HG02798 (cell line): ENCODE results near the gene PLEKHN1.

Experiments
- ATAC-seq: cut with Tn5 transposase; IDR thresholded peaks from one replicate; pipeline ENCODE4 v1.9.1; 2021; ENCODE audit warnings: mild to moderate bottlenecking; ENCODE audit not compliant: unreplicated experiment, poor library complexity

PLEKHN1 gene

GRCh38 chr1:1020415-1021009, 54.2 kb downstream of the PLEKHN1 start:
- ATAC-seq, result peak; percentile 13

- no peak for ATAC-seq
These were observed 55.0 kb downstream of the PLEKHN1 start for GRCh38 chr1:1021010-1021919.

DNA sequence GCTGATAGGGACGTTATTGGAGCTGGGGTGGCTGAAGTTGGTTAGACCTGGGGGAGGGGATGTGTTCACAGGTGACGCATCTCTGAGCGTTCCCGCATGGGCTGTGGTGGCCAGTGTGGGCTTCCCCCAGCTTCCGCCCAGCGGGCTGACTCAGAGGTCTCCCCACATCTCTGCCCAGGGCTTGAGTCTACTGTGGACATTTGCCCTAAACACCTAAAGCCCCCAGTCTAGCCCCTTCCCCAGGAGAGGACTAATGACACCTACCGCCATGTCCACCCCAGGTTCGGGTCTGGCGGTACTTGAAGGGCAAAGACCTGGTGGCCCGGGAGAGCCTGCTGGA, 55.6 kb downstream of the PLEKHN1 start:
- ATAC-seq, result no peak

GRCh38 chr1:1022302-1023009, 56.2 kb downstream of the PLEKHN1 start:
- ATAC-seq, result no peak

DNA sequence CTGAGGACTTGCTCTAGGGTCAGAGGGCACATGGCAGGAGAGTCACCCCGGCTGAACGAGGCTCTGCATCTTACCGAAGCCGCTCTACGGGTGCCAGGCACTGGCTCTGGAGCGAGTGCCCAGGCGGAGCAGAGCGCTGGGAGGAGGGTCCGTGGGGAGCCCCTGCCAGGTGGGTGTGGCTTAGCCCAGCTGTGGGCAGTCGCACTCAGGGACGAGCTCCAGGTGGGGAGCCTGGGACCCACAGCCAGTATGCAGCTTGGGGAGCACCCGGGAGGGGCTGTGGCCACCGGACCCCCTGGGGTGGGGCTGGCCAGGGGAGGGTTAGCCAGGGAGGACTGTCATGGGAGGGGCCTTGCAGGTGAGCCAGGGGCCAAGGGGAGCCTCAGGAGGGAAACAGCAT, 57.4 kb downstream of the PLEKHN1 start:
- ATAC-seq, result no peak

- ATAC-seq, result no peak
These were observed 58.0 kb downstream of the PLEKHN1 start for GRCh38 chr1:1024149-1024770.

- ATAC-seq, result no peak
These were observed 58.8 kb downstream of the PLEKHN1 start for GRCh38 chr1:1024771-1025699.
